Sigmoid colon (tissue), 4 donors: ENCODE measurements around the gene AIFM2.

Experiments used
- EP300 ChIP-seq, 4 donors: sonication (generic); formaldehyde crosslinking; IDR thresholded peaks; one replicate each; pipeline ENCODE4 v1.6.1; 2017; ENCODE audit warnings: antibody characterized with exemption in 4 of 4
- TF ChIP-seq, protein P1 (sequence below), 4 experiments: fragments of 450-650 bp in 3 of 4; fragments of 200-600 bp in 1 of 4; IDR thresholded peaks; one replicate each; pipeline ENCODE4 v1.5.1; 2016 to 2019; ENCODE audit warnings: antibody characterized with exemption in 4 of 4, mild to moderate bottlenecking in 3 of 4, moderate library complexity in 2 of 4

DNA sequence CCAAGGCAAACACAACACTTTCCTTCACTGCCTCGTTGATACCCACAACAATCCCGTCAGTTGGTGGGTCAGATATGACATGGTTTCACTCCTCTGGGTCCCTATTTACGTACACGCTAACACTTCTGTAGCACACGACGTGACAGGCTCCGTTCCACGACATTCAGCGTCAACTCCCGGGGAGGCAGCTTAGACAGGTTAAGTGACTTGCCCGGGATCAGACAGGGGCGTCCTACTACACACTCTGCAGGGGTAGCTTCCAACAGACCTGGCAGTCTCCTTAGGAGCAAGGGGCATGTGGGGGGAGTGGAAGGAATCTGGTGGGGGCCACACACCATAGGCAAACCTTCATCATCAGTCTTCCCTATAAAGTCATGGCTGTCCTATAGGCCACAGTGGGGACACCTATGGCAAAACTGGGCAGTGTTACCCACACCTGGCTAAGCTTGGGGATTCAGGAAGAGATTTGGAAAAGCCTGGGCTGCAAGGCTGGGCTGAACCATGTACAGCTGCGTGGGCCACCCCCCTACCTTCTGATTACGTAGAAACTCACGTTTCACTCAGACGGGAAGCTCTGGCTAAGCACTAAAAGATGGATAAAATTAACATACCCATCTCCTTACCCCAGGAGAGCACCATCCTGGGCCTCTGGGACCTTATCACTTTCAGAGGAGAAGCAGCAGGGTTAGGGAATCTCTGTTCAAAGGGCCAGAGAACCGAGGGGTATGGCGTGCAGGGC, 11.9 kb upstream of the AIFM2 start:
- TF ChIP-seq, protein P1, sequence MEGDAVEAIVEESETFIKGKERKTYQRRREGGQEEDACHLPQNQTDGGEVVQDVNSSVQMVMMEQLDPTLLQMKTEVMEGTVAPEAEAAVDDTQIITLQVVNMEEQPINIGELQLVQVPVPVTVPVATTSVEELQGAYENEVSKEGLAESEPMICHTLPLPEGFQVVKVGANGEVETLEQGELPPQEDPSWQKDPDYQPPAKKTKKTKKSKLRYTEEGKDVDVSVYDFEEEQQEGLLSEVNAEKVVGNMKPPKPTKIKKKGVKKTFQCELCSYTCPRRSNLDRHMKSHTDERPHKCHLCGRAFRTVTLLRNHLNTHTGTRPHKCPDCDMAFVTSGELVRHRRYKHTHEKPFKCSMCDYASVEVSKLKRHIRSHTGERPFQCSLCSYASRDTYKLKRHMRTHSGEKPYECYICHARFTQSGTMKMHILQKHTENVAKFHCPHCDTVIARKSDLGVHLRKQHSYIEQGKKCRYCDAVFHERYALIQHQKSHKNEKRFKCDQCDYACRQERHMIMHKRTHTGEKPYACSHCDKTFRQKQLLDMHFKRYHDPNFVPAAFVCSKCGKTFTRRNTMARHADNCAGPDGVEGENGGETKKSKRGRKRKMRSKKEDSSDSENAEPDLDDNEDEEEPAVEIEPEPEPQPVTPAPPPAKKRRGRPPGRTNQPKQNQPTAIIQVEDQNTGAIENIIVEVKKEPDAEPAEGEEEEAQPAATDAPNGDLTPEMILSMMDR (IDR thresholded peaks at IDR 0.05), result no peak
- no peak for TF ChIP-seq EP300 (IDR thresholded peaks at IDR 0.05)
